ENCODE results near the gene RTN4R. TPM values are rescaled to one million over a fixed set of nuclear protein-coding genes. Genes with fewer than 3 reads are reported as not detected.

RTN4R gene
- total and polyA plus RNA-seq, 9 of the 15 experiments (the other 6 are each of a cell fraction or from before 2014, with no cell fraction given): 0.04 to 2.8 (median 1.4) TPM; not detected in 3

GRCh38 chr22:20298803-20299745, 31.0 kb upstream of the RTN4R start (continued):
- peak; percentile 43; the same call in 1 of the 2 replicates for TF ChIP-seq ZBTB9 (CRISPR knock-in tag; IDR thresholded peaks at IDR 0.05)
- no peak for TF ChIP-seq FUS (optimal IDR thresholded peaks at IDR 0.05; ENCODE audit: low read depth, low read length)
- TF ChIP-seq ATF6 (CRISPR knock-in tag; IDR thresholded peaks at IDR 0.05): peak; percentile 78
- TF ChIP-seq ZNF224 (CRISPR knock-in tag; IDR thresholded peaks at IDR 0.05): no peak
- TF ChIP-seq SRSF1 (IDR thresholded peaks at IDR 0.05; ENCODE audit: low read depth, low read length): no peak
- peak; percentile 16; the same call in 1 of the 2 replicates for TF ChIP-seq TFE3 (CRISPR knock-in tag; IDR thresholded peaks at IDR 0.05)
- no peak for TF ChIP-seq ZBTB43 (CRISPR knock-in tag; IDR thresholded peaks at IDR 0.05)
- TF ChIP-seq SMAD1 (IDR thresholded peaks at IDR 0.05; ENCODE audit: low read depth, low read length, partially characterized antibody): no peak
- no peak for TF ChIP-seq ETV1 (tag; conservative IDR thresholded peaks at IDR 0.05; ENCODE audit: low read depth)
- peak; percentile 82; the same call in 1 of the 2 replicates for TF ChIP-seq RREB1 (CRISPR knock-in tag; IDR thresholded peaks at IDR 0.05)
- TF ChIP-seq KHSRP (IDR thresholded peaks at IDR 0.05): no peak

Measured in K562 (cell line).